ENCODE measurements around the gene NOS3.
A peak's percentile ranks its signal among the peaks of the same experiment; 100 is the strongest.

NOS3 gene

GRCh38 chr7:151059367-151060112 is 68.7 kb downstream of the NOS3 start, which contains the start of gene SLC4A2:
TSS of gene SLC4A2 (plus strand) at chr7:151059589. CDS start at chr7:151061988, 2,399 bp downstream.
- Histone ChIP-seq H3K36me3 (ENCODE audit: low read depth) (peaks cover 10% of the 10 kb centered on the region), H3K9me3 (ENCODE audit: severe bottlenecking) (no peaks in the 10 kb centered on the region), H3K27ac (ENCODE audit: poor library complexity, severe bottlenecking) (peak within 1 kb of the TSS; percentile 86), H3K4me1 (ENCODE audit: insufficient read depth, poor library complexity, severe bottlenecking) (peaks cover 28% of the 10 kb centered on the region), H3K4me3 (ENCODE audit: severe bottlenecking) (peak within 1 kb of the TSS; percentile 48), H3K27me3 (ENCODE audit: insufficient read depth, poor library complexity, severe bottlenecking) (no peaks in the 10 kb centered on the region)
- DNase-seq (ENCODE audit: low spot score) (no peak), ATAC-seq (ENCODE audit: low read depth) (no peak)
- peak; percentile 18 for TF ChIP-seq CTCF (IDR thresholded peaks at IDR 0.05; ENCODE audit: poor library complexity, severe bottlenecking)

GRCh38 chr7:151060113-151060415 is 69.2 kb downstream of the NOS3 start:
- TF ChIP-seq CTCF (IDR thresholded peaks at IDR 0.05; ENCODE audit: poor library complexity, severe bottlenecking): no peak
- Histone ChIP-seq H3K4me1 (ENCODE audit: insufficient read depth, poor library complexity, severe bottlenecking) (peaks cover 28% of the 10 kb centered on the region), H3K36me3 (ENCODE audit: low read depth) (peaks cover 16% of the 10 kb centered on the region), H3K27me3 (ENCODE audit: insufficient read depth, poor library complexity, severe bottlenecking) (no peaks in the 10 kb centered on the region), H3K27ac (ENCODE audit: poor library complexity, severe bottlenecking) (peak overlapping the region; percentile 86), H3K4me3 (ENCODE audit: severe bottlenecking) (peak overlapping the region; percentile 48), H3K9me3 (ENCODE audit: severe bottlenecking) (no peaks in the 10 kb centered on the region)
- DNase-seq (ENCODE audit: low spot score): no peak
- ATAC-seq (ENCODE audit: low read depth): no peak

- ATAC-seq (ENCODE audit: low read depth): 0 out of 3 replicates have a peak, but pooled peaks have one; percentile 0
- peak overlapping the region; percentile 48 for H3K4me3 ChIP-seq (ENCODE audit: severe bottlenecking)
- peak overlapping the region; percentile 86 for H3K27ac ChIP-seq (ENCODE audit: poor library complexity, severe bottlenecking)
- no peaks in the 10 kb centered on the region for H3K27me3 ChIP-seq (ENCODE audit: insufficient read depth, poor library complexity, severe bottlenecking)
- no peak for DNase-seq (ENCODE audit: low spot score)
- H3K36me3 ChIP-seq (ENCODE audit: low read depth): peaks cover 21% of the 10 kb centered on the region
- TF ChIP-seq CTCF (IDR thresholded peaks at IDR 0.05; ENCODE audit: poor library complexity, severe bottlenecking): peak; percentile 17
- H3K9me3 ChIP-seq (ENCODE audit: severe bottlenecking): no peaks in the 10 kb centered on the region
- peaks cover 28% of the 10 kb centered on the region for H3K4me1 ChIP-seq (ENCODE audit: insufficient read depth, poor library complexity, severe bottlenecking)
Measured at GRCh38 chr7:151060416-151061212, 69.8 kb downstream of the NOS3 start.

GRCh38 chr7:151061213-151062110 is 70.6 kb downstream of the NOS3 start:
- no peaks in the 10 kb centered on the region for H3K9me3 ChIP-seq (ENCODE audit: severe bottlenecking)
- H3K36me3 ChIP-seq (ENCODE audit: low read depth): peaks cover 24% of the 10 kb centered on the region
- no peak for TF ChIP-seq CTCF (IDR thresholded peaks at IDR 0.05; ENCODE audit: poor library complexity, severe bottlenecking)
- peaks cover 28% of the 10 kb centered on the region for H3K4me1 ChIP-seq (ENCODE audit: insufficient read depth, poor library complexity, severe bottlenecking)
- DNase-seq (ENCODE audit: low spot score) (no peak), ATAC-seq (ENCODE audit: low read depth) (no peak)
- H3K4me3 ChIP-seq (ENCODE audit: severe bottlenecking): no peak overlapping the region
- H3K27ac ChIP-seq (ENCODE audit: poor library complexity, severe bottlenecking): peak overlapping the region; percentile 86
- H3K27me3 ChIP-seq (ENCODE audit: insufficient read depth, poor library complexity, severe bottlenecking): no peaks in the 10 kb centered on the region

Data from RWPE2 (cell line).